ENCODE data around the gene SEMA5A.

The SEMA5A gene

DNA sequence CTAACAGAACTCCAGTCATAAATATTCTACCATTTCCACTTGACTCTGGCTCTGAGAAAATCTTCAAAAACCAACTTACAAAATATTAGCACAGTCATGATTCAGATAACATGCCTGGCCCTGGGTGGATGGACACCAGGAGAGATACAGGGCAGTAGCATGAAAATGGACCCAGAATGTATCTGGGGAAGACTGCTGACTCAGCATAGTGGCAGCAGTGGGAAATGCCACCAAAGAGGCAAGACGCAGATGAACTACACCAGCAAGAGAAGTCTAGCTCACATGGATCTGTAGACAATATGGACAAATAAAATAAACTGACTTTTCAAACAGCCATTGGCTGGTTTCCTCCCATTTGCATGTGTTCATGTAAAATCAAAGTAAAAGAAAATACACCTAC lies 359.8 kb downstream of the SEMA5A start:
- no peaks in the 10 kb centered on the region for H3K9me3 ChIP-seq (ENCODE audit: control insufficient read depth, insufficient read depth, low read depth, low read length)
- no peak overlapping the region for H3K27ac ChIP-seq (ENCODE audit: extremely low read depth, low read depth, low read length)
- H3K4me1 ChIP-seq (ENCODE audit: control insufficient read depth, insufficient read depth, low read length): no peaks in the 10 kb centered on the region
- POLR2A ChIA-PET: no interaction called here
- H3K36me3 ChIP-seq (ENCODE audit: control insufficient read depth in 2 of 2, insufficient read depth in 1 of 2, low read length in 2 of 2): no peaks in the 10 kb centered on the region
- no peak overlapping the region for H3K4me3 ChIP-seq (ENCODE audit: low read depth, low read length)
- no peak for TF ChIP-seq KLF9 (tag by site-specific recombination; IDR thresholded peaks at IDR 0.05; ENCODE audit: low read depth)
- no peak for TF ChIP-seq ZNF157 (tag by site-specific recombination; IDR thresholded peaks at IDR 0.05)
- no peak for TF ChIP-seq ZBTB21 (tag by site-specific recombination; IDR thresholded peaks at IDR 0.05)
- CTCF ChIA-PET: no interaction called here

DNA sequence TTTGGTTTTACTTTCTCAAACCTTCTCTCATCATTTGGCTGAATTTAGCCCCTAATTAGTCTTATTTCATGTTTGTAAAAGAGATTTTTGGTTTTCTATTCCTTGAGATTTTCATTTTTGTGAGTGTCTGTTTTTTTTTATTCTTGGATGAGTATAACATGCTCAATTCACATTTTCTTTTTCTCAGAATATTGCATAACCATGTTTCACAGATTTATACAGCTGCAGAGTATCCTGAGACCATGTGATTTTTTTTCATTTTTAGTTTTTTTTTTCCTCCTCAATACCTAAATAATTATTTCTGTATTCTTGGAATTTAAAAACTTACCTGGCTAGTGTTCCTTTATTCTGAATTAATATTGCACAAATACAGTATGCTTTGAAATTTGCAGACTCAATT lies 361.9 kb downstream of the SEMA5A start:
- ChIA-PET POLR2A (no interaction called here), CTCF (no interaction called here)
- H3K27ac ChIP-seq (ENCODE audit: extremely low read depth, low read depth, low read length): no peak overlapping the region
- TF ChIP-seq ZXDB (tag by site-specific recombination; IDR thresholded peaks at IDR 0.05) (no peak), WT1 (tag by site-specific recombination; IDR thresholded peaks at IDR 0.05) (no peak), ZNF629 (tag by site-specific recombination; IDR thresholded peaks at IDR 0.05) (no peak), ZNF140 (tag by site-specific recombination; IDR thresholded peaks at IDR 0.05) (no peak), GLIS1 (tag by site-specific recombination; IDR thresholded peaks at IDR 0.05) (no peak), ZNF785 (tag by site-specific recombination; IDR thresholded peaks at IDR 0.05) (no peak), KLF1 (tag by site-specific recombination; IDR thresholded peaks at IDR 0.05) (no peak), ZNF423 (tag by site-specific recombination; IDR thresholded peaks at IDR 0.05) (no peak)
- TF ChIP-seq, protein P1, sequence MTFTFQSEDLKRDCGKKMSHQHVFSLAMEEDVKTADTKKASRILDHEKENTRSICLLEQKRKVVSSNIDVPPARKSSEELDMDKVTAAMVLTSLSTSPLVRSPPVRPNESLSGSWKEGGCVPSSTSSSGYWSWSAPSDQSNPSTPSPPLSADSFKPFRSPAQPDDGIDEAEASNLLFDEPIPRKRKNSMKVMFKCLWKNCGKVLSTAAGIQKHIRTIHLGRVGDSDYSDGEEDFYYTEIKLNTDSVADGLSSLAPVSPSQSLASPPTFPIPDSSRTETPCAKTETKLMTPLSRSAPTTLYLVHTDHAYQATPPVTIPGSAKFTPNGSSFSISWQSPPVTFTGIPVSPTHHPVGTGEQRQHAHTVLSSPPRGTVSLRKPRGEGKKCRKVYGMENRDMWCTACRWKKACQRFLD (tag by site-specific recombination; IDR thresholded peaks at IDR 0.05): no peak
- TF ChIP-seq, protein P2, sequence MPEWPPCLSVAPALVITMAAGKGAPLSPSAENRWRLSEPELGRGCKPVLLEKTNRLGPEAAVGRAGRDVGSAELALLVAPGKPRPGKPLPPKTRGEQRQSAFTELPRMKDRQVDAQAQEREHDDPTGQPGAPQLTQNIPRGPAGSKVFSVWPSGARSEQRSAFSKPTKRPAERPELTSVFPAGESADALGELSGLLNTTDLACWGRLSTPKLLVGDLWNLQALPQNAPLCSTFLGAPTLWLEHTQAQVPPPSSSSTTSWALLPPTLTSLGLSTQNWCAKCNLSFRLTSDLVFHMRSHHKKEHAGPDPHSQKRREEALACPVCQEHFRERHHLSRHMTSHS (tag by site-specific recombination; IDR thresholded peaks at IDR 0.05): no peak
- TF ChIP-seq, protein P3, sequence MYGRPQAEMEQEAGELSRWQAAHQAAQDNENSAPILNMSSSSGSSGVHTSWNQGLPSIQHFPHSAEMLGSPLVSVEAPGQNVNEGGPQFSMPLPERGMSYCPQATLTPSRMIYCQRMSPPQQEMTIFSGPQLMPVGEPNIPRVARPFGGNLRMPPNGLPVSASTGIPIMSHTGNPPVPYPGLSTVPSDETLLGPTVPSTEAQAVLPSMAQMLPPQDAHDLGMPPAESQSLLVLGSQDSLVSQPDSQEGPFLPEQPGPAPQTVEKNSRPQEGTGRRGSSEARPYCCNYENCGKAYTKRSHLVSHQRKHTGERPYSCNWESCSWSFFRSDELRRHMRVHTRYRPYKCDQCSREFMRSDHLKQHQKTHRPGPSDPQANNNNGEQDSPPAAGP (tag by site-specific recombination; IDR thresholded peaks at IDR 0.05): no peak
- TF ChIP-seq, protein P4, sequence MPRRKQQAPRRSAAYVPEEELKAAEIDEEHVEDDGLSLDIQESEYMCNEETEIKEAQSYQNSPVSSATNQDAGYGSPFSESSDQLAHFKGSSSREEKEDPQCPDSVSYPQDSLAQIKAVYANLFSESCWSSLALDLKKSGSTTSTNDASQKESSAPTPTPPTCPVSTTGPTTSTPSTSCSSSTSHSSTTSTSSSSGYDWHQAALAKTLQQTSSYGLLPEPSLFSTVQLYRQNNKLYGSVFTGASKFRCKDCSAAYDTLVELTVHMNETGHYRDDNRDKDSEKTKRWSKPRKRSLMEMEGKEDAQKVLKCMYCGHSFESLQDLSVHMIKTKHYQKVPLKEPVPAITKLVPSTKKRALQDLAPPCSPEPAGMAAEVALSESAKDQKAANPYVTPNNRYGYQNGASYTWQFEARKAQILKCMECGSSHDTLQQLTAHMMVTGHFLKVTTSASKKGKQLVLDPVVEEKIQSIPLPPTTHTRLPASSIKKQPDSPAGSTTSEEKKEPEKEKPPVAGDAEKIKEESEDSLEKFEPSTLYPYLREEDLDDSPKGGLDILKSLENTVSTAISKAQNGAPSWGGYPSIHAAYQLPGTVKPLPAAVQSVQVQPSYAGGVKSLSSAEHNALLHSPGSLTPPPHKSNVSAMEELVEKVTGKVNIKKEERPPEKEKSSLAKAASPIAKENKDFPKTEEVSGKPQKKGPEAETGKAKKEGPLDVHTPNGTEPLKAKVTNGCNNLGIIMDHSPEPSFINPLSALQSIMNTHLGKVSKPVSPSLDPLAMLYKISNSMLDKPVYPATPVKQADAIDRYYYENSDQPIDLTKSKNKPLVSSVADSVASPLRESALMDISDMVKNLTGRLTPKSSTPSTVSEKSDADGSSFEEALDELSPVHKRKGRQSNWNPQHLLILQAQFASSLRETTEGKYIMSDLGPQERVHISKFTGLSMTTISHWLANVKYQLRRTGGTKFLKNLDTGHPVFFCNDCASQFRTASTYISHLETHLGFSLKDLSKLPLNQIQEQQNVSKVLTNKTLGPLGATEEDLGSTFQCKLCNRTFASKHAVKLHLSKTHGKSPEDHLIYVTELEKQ (tag by site-specific recombination; IDR thresholded peaks at IDR 0.05; ENCODE audit: borderline replicate concordance): no peak
- H3K9me3 ChIP-seq (ENCODE audit: control insufficient read depth, insufficient read depth, low read depth, low read length): no peaks in the 10 kb centered on the region
- no peak overlapping the region for H3K4me3 ChIP-seq (ENCODE audit: low read depth, low read length)
- H3K36me3 ChIP-seq (ENCODE audit: control insufficient read depth in 2 of 2, insufficient read depth in 1 of 2, low read length in 2 of 2): no peaks in the 10 kb centered on the region
- H3K4me1 ChIP-seq (ENCODE audit: control insufficient read depth, insufficient read depth, low read length): no peaks in the 10 kb centered on the region

DNA sequence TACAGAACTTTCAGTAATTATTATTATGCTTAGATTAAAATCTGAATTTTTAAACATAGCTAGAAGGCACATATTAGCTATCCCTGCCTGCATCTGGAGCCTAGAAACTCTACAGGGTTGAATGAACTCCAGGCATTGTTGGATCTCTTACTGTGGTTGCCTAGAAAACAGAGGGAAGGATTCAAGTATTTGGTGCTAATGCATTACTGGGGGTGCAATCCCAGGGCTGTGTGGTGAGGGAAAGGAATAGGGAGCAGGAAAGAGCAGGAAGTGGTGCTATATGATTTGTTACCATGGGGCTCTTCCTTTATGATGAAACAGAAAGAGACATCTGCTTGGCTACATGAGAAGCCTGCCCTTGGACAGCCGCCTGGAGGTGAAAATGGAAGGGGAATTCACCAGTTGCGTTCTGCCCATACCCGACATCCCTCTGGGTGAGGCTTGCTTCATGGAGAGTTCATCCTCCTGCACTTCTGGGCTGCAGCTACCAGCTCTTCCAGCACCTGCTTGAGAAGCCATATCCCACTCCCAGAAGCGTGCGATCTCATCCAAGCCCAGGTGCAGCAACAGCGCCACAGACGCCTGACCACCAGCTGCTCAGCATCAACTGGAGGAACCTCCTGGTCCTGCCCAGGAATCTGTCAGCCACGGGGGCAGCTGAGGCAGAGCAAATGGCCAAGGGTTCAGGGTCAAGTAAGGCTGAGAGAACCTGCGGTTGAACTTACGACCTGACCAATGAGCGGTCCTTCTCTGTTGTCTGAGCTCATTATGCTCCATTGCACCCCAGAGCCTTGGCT lies 362.8 kb downstream of the SEMA5A start:
- Histone ChIP-seq H3K9me3 (ENCODE audit: control insufficient read depth, insufficient read depth, low read depth, low read length) (no peaks in the 10 kb centered on the region), H3K27ac (ENCODE audit: extremely low read depth, low read depth, low read length) (no peak overlapping the region), H3K4me3 (ENCODE audit: low read depth, low read length) (no peak overlapping the region), H3K4me1 (ENCODE audit: control insufficient read depth, insufficient read depth, low read length) (no peaks in the 10 kb centered on the region), H3K36me3 (ENCODE audit: control insufficient read depth in 2 of 2, insufficient read depth in 1 of 2, low read length in 2 of 2) (no peaks in the 10 kb centered on the region)
- POLR2A ChIA-PET: no interaction called here
- CTCF ChIA-PET: no interaction called here
- TF ChIP-seq ZNF155 (tag by site-specific recombination; IDR thresholded peaks at IDR 0.05) (no peak), ZNF658 (tag by site-specific recombination; IDR thresholded peaks at IDR 0.05) (no peak)
- TF ChIP-seq, protein P5, sequence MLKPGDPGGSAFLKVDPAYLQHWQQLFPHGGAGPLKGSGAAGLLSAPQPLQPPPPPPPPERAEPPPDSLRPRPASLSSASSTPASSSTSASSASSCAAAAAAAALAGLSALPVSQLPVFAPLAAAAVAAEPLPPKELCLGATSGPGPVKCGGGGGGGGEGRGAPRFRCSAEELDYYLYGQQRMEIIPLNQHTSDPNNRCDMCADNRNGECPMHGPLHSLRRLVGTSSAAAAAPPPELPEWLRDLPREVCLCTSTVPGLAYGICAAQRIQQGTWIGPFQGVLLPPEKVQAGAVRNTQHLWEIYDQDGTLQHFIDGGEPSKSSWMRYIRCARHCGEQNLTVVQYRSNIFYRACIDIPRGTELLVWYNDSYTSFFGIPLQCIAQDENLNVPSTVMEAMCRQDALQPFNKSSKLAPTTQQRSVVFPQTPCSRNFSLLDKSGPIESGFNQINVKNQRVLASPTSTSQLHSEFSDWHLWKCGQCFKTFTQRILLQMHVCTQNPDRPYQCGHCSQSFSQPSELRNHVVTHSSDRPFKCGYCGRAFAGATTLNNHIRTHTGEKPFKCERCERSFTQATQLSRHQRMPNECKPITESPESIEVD (tag by site-specific recombination; IDR thresholded peaks at IDR 0.05): no peak
- TF ChIP-seq, protein P3 (tag by site-specific recombination; IDR thresholded peaks at IDR 0.05): no peak
- TF ChIP-seq, protein P6, sequence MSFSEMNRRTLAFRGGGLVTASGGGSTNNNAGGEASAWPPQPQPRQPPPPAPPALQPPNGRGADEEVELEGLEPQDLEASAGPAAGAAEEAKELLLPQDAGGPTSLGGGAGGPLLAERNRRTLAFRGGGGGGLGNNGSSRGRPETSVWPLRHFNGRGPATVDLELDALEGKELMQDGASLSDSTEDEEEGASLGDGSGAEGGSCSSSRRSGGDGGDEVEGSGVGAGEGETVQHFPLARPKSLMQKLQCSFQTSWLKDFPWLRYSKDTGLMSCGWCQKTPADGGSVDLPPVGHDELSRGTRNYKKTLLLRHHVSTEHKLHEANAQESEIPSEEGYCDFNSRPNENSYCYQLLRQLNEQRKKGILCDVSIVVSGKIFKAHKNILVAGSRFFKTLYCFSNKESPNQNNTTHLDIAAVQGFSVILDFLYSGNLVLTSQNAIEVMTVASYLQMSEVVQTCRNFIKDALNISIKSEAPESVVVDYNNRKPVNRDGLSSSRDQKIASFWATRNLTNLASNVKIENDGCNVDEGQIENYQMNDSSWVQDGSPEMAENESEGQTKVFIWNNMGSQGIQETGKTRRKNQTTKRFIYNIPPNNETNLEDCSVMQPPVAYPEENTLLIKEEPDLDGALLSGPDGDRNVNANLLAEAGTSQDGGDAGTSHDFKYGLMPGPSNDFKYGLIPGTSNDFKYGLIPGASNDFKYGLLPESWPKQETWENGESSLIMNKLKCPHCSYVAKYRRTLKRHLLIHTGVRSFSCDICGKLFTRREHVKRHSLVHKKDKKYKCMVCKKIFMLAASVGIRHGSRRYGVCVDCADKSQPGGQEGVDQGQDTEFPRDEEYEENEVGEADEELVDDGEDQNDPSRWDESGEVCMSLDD (tag by site-specific recombination; IDR thresholded peaks at IDR 0.05): no peak
